ENCODE results near the gene WDFY4. TPM values are rescaled to one million over a fixed set of nuclear protein-coding genes. Genes with fewer than 3 reads are reported as not detected.

The WDFY4 gene
- total RNA-seq, 1 experiment from 2014 or later, result not detected

GRCh38 chr10:48638158-48638557 lies 46.5 kb upstream of the WDFY4 start:
- Histone ChIP-seq H3T11ph (ENCODE audit: low read length) (no peak overlapping the region), H3K79me1 (ENCODE audit: insufficient read depth, low read depth, low read length, poor library complexity, severe bottlenecking) (no peaks in the 10 kb centered on the region), H4K91ac (ENCODE audit: insufficient read length, low read depth, low read length) (no peak overlapping the region), H2AK5ac (ENCODE audit: insufficient read length, low read length) (no peak overlapping the region), H3K56ac (ENCODE audit: insufficient read length, low read depth, low read length) (no peak overlapping the region), H2AFZ (ENCODE audit: low read length) (no peak overlapping the region), H3K23ac (ENCODE audit: insufficient read length, low read depth, low read length) (no peak overlapping the region), H4K8ac (replicated peaks; ENCODE audit: insufficient read length, low read depth, low read length) (no peak overlapping the region), H3K27ac (ENCODE audit: insufficient read length, low read depth, low read length) (no peak overlapping the region), H3K23me2 (ENCODE audit: insufficient read length, low read depth, low read length, poor library complexity, severe bottlenecking) (no peaks in the 10 kb centered on the region), H3K4me1 (ENCODE audit: insufficient read depth, low read length) (no peaks in the 10 kb centered on the region), H2BK120ac (ENCODE audit: low read depth, low read length, poor library complexity, severe bottlenecking) (no peak overlapping the region), H3K27me3 (ENCODE audit: insufficient read depth, low read length) (no peaks in the 10 kb centered on the region), H3K9me3 (ENCODE audit: control insufficient read depth, low read depth, low read length) (no peaks in the 10 kb centered on the region), H3K18ac (ENCODE audit: insufficient read length, low read depth, low read length) (no peak overlapping the region), H2BK15ac (ENCODE audit: low read depth, low read length) (no peak overlapping the region), H2BK12ac (ENCODE audit: insufficient read length, low read depth, low read length) (no peak overlapping the region), H2BK5ac (ENCODE audit: insufficient read length, low read length) (no peak overlapping the region), H4K5ac (ENCODE audit: insufficient read length, low read depth, low read length) (no peak overlapping the region), H3K9ac (ENCODE audit: extremely low read depth, insufficient read length, low read length) (no peak overlapping the region), H3K4me2 (ENCODE audit: insufficient read depth, insufficient read length, low read length) (no peak overlapping the region), H3K4ac (ENCODE audit: low read depth, low read length) (no peak overlapping the region), H3K14ac (ENCODE audit: insufficient read depth, low read length) (no peak overlapping the region), H3K79me2 (ENCODE audit: insufficient read depth, low read length) (no peaks in the 10 kb centered on the region), H2BK20ac (ENCODE audit: low read depth, low read length, poor library complexity, severe bottlenecking) (no peak overlapping the region), H4K20me1 (ENCODE audit: control insufficient read depth, insufficient read depth, insufficient read length) (no peaks in the 10 kb centered on the region)
- no peak overlapping the region for H3K4me3 Mint-ChIP-seq
- H3K27ac Mint-ChIP-seq, result no peak overlapping the region
- WGBS (ENCODE audit: extremely low coverage, insufficient read length, low lambda C conversion rate), result no CpG with 5 or more reads among the region's 4 CpGs
- no peak for TF ChIP-seq CTCF (conservative IDR thresholded peaks at IDR 0.05)
- peaks cover 7% of the 10 kb centered on the region for H3K27me3 Mint-ChIP-seq (ENCODE audit: low read depth)
- no peak for DNase-seq
- no peaks in the 10 kb centered on the region for H3K4me1 Mint-ChIP-seq
- peaks cover 13 to 14% of the 10 kb centered on the region in 2 experiments for H3K9me3 Mint-ChIP-seq
- H3K36me3 Mint-ChIP-seq (ENCODE audit: insufficient read depth in 1 of 3, low read depth in 3 of 3), result peaks cover 2 to 8% (median 4%) of the 10 kb centered on the region in 3 experiments; a peak in 6 of 7 replicates

Data from H9 (cell line).